ENCODE data around the gene RFX4. TPM values are rescaled to one million over a fixed set of nuclear protein-coding genes. Genes with fewer than 3 reads are reported as not detected.

Gene RFX4
- total RNA-seq, 1 donor from 2014 or later, result not detected

GRCh38 chr12:106783515-106783914, 200.7 kb downstream of the RFX4 start:
- DNase-seq (ENCODE audit: low read depth), result no peak

GRCh38 chr12:106790020-106790419, 207.2 kb downstream of the RFX4 start:
- DNase-seq (ENCODE audit: low read depth), result no peak
- TF ChIP-seq CTCF (conservative IDR thresholded peaks at IDR 0.05; ENCODE audit: low read depth, low read length), result peak; percentile 46
- H3K4me3 ChIP-seq (ENCODE audit: low read depth, low read length), result no peak overlapping the region

More at GRCh38 chr12:106783515-106783914, 200.7 kb downstream of the RFX4 start:
- no peak for TF ChIP-seq CTCF (conservative IDR thresholded peaks at IDR 0.05; ENCODE audit: low read depth, low read length)
- H3K4me3 ChIP-seq (ENCODE audit: low read depth, low read length), result no peak overlapping the region

GRCh38 chr12:106791531-106791930, 208.7 kb downstream of the RFX4 start:
- no peak overlapping the region for H3K4me3 ChIP-seq (ENCODE audit: low read depth, low read length)
- no peak for TF ChIP-seq CTCF (conservative IDR thresholded peaks at IDR 0.05; ENCODE audit: low read depth, low read length)
- no peak for DNase-seq (ENCODE audit: low read depth)

GRCh38 chr12:106794369-106794768, 211.6 kb downstream of the RFX4 start:
- no peak for DNase-seq (ENCODE audit: low read depth)
- TF ChIP-seq CTCF (conservative IDR thresholded peaks at IDR 0.05; ENCODE audit: low read depth, low read length), result no peak

GRCh38 chr12:106801167-106801708, 218.4 kb downstream of the RFX4 start:
- no peak for DNase-seq (ENCODE audit: low read depth)
- no peak for TF ChIP-seq CTCF (conservative IDR thresholded peaks at IDR 0.05; ENCODE audit: low read depth, low read length)
- no peak overlapping the region for H3K4me3 ChIP-seq (ENCODE audit: low read depth, low read length)

More at GRCh38 chr12:106794369-106794768, 211.6 kb downstream of the RFX4 start:
- no peak overlapping the region for H3K4me3 ChIP-seq (ENCODE audit: low read depth, low read length)

DNA sequence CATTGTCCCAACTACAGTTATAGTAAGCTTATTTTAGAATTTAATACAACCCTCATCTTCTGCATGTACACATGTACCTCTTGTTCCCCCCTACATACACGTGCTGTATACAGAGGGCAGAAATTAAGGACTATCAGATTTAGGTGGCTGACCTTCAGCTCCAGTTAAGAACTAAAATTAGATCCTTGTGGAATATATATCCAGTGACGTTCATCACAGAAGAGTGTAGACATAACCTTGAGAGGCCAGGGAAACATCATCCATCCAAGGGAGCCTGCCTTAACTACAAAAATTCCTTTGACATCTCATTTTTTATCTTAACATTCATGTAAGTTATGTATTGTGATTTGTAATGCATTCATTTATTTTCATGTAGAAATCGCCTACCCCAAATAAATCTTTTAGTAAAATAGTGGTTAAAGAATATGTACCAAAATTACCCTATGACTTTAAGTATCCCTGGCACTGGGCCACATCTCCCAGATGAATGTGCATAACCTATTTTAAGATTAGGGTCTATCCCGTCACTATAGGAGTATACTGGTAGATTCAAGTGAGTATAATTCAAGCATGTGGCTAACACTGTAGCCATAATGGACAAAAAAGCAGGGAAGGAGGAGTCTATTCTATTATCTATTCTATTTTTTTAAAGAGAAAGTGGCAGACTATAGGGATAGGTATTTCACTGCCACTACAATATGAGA, 219.2 kb downstream of the RFX4 start:
- H3K4me3 ChIP-seq (ENCODE audit: low read depth, low read length), result no peak overlapping the region
- TF ChIP-seq CTCF (conservative IDR thresholded peaks at IDR 0.05; ENCODE audit: low read depth, low read length), result no peak

DNA sequence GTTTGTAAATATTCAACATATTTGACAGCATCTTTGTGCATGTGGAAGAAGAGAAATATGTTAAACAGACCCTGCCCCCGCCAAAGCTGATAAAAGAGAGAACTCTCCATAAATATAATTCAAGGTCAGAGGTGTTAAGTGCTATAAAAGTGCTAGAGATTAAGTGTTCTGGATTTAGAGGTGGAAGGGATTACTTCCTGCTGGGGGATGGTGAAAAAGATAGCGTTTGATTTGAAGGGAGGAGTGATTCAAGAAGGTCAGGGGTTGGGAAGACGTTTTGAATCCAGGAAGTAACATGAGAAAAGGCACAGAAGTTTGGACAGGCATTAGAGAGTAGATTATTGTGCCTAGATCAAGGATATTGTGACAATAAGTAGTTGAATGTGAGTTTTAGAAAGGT, 221.9 kb downstream of the RFX4 start:
- no peak for DNase-seq (ENCODE audit: low read depth)
- no peak for TF ChIP-seq CTCF (conservative IDR thresholded peaks at IDR 0.05; ENCODE audit: low read depth, low read length)
- H3K4me3 ChIP-seq (ENCODE audit: low read depth, low read length), result no peak overlapping the region

More for the DNA sequence above, 219.2 kb downstream of the RFX4 start:
- no peak for DNase-seq (ENCODE audit: low read depth)

All from epithelial cell of proximal tubule (primary cell).